HUES6 (cell line): ENCODE measurements around the gene SEMA4D.

ENCODE experiments used
- H3K27ac ChIP-seq: 2 replicates; pipeline ENCODE4 v1.7.0; 2013; ENCODE audit warnings: low read depth, mild to moderate bottlenecking, low read length, inconsistent platforms
- H3K27me3 ChIP-seq: 2 replicates; pipeline ENCODE4 v1.6.1; 2013; ENCODE audit warnings: low read length; ENCODE audit not compliant: control insufficient read depth, insufficient read depth
- H3K36me3 ChIP-seq: 2 replicates; pipeline ENCODE4 v1.6.1; 2013; ENCODE audit warnings: low read length; ENCODE audit not compliant: control insufficient read depth, insufficient read depth
- H3K4me1 ChIP-seq: 2 replicates; pipeline ENCODE4 v1.6.1; 2013; ENCODE audit warnings: low read length; ENCODE audit not compliant: control insufficient read depth, insufficient read depth
- H3K4me3 ChIP-seq: 2 replicates; pipeline ENCODE4 v1.5.1; 2013; ENCODE audit warnings: low read depth, low read length
- H3K9ac ChIP-seq: one replicate; pipeline ENCODE4 v1.6.1; 2013; ENCODE audit warnings: mild to moderate bottlenecking, low read length
- H3K9me3 ChIP-seq: 2 replicates; pipeline ENCODE4 v1.6.1; 2013; ENCODE audit warnings: low read depth, low read length; ENCODE audit not compliant: control insufficient read depth, insufficient read depth

The SEMA4D gene

DNA sequence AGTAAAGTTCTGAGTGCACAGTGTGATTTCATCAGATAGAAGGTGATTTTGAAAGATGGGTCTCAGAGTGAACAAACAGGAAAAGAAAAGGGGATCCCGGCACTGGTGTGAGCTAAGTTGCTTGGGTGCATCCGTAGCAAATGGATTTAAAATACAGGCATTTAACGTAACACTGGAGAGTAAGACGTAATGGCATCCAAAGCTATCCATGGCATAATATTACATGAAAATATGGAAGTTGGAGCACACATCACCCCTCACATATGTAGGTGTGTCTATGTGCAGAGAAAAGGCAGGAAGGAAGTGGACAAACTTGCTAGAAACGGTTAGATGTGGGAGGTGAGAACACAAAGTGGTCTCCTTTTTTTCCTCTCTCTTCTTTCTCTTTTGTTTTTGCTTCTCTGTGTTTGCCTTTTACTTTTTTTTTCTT lies 38.2 kb upstream of the SEMA4D start:
- Histone ChIP-seq H3K27ac (no peak overlapping the region), H3K4me3 (no peak overlapping the region), H3K36me3 (no peaks in the 10 kb centered on the region), H3K9ac (no peak overlapping the region), H3K27me3 (no peaks in the 10 kb centered on the region), H3K4me1 (no peaks in the 10 kb centered on the region), H3K9me3 (peaks cover 4% of the 10 kb centered on the region; the same call in 1 of the 2 replicates)

DNA sequence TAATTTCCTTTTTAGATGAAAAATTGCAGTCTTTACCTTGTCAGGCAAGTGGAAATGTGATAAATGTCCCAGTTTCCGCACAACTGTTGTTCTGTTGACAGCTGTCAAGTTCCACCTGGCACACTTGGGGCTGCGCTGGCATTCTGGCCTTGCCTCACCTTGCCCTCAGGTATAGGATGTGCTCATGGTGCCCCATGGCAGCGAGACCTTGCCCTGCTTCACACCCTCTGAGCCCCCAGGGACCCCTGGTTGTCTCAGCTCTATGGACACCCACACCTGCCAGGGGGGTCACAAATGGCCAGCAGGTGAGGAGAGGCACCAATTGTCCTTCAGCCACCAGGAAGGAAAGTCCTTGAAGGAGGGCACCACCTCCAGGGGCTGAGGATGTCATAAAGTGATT lies 37.5 kb upstream of the SEMA4D start:
- Histone ChIP-seq H3K4me1 (no peaks in the 10 kb centered on the region), H3K27ac (no peak overlapping the region)

DNA sequence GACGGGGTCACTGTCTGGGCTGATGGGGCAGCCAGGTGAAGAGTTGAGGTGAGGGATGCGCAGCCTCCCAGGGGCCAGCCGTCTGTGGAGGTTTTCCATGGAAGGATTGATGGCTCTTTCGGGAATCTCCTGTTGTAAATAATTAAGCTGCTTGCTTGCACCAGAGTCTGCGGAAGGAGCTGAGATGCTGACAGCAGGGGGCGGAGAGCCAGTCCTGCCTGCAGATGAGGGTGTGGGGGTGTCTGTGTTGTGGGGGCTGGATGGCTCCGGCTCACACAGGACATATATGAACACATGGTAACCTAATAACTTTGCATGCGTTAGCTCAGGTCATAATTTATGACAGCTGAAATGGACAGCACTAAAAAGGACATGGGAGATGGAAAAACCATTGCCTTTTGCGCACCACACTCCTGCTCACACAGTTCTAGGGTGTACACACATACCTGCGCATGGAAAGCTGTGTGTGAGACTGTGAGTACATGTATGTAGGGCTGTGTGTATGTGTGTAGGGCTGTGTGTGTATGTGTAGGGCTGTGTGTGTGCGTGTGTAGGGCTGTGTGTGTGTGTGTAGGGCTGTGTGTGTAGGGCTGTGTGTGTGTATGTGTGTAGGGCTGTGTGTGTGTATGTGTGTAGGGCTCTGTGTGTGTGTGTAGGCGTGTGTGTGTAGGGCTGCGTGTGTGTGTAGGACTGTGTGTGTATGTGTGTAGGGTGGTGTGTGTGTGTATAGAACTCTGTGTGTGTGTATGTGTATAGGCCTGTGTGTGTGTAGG lies 36.8 kb upstream of the SEMA4D start:
- Histone ChIP-seq H3K36me3 (no peaks in the 10 kb centered on the region), H3K4me1 (no peaks in the 10 kb centered on the region), H3K27me3 (no peaks in the 10 kb centered on the region), H3K27ac (no peak overlapping the region), H3K9me3 (peaks cover 7% of the 10 kb centered on the region; the same call in 1 of the 2 replicates), H3K9ac (no peak overlapping the region), H3K4me3 (no peak overlapping the region)

More for the DNA sequence above, 37.5 kb upstream of the SEMA4D start:
- peaks cover 7% of the 10 kb centered on the region; the same call in 1 of the 2 replicates for H3K9me3 ChIP-seq
- no peaks in the 10 kb centered on the region for H3K36me3 ChIP-seq
- no peak overlapping the region for H3K4me3 ChIP-seq
- no peak overlapping the region for H3K9ac ChIP-seq
- H3K27me3 ChIP-seq, result no peaks in the 10 kb centered on the region

DNA sequence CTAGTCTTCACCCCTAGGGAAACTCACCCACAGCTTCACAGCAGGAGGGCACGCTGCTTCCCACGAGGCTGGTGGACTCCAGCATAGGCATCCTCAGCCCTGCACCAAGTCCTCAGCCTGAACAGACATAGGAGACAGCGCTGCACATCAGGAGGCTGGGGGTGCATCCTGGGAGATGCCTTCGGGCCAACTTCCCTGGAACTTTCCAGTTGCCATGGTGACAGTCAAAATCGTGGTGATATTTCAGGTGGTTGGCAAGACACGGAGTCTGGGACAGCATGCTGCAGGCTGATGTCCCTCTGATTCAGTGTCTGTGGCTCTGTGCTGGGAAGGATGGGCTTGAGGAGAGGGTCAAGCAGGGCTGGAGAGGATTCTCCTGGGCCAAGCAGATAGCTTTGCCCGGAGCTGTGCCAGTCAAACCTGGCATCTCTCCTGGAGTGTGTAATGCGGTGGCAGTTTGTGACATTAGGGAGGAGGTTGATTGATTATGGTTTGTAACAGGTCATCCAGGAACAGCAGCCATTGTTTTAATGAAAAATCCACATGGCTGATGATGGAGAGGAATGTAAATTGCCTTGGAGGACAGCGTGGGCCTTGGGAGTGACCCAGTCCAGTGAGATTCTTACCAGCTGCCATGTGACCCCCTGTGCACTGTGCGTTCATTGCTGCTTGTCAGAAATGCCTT lies 35.6 kb upstream of the SEMA4D start:
- Histone ChIP-seq H3K4me3 (no peak overlapping the region), H3K9me3 (peaks cover 8% of the 10 kb centered on the region; the same call in 1 of the 2 replicates), H3K9ac (no peak overlapping the region), H3K36me3 (no peaks in the 10 kb centered on the region), H3K27ac (no peak overlapping the region), H3K27me3 (no peaks in the 10 kb centered on the region), H3K4me1 (no peaks in the 10 kb centered on the region)

DNA sequence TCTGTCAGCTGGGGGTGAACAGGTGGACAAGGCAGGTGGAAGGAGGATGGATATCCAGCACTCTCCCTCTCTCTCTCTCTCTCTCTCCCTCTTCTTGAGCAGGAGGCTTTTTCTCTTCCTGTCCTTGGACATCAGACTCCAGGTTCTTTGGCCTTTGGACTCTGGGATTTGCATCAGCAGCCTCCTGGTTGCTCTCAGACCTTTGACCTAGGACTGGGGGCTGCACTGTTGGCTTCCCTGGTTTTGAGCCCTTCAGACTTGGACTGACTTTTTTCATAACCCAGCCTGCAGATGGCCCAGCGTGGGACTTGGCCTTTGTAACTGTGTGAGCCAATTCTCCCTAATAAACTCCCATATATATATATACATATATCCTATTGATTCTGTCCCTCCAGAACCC lies 35.0 kb upstream of the SEMA4D start:
- Histone ChIP-seq H3K27ac (no peak overlapping the region), H3K4me3 (no peak overlapping the region), H3K27me3 (no peaks in the 10 kb centered on the region), H3K36me3 (no peaks in the 10 kb centered on the region), H3K9me3 (peaks cover 15% of the 10 kb centered on the region), H3K4me1 (no peaks in the 10 kb centered on the region), H3K9ac (no peak overlapping the region)

DNA sequence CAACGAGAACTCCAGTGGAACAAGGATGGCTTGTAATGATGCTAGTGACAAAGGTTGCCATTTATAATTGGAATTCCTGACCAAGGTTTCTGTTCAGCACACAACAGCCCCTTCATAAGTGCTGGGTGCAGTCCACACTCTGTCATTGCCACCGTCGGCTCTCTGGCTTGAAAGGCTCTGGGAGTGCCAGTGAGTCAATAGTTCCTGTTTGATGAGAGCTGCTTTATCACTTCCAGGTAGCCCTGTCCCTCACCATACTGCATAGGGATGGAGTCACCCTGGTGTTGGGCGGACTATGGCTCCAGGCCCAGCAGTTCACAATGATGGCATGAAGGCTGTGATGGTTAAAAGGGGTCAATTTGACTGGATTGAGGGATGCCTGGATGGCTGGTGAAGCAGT lies 34.6 kb upstream of the SEMA4D start:
- Histone ChIP-seq H3K4me1 (no peaks in the 10 kb centered on the region), H3K36me3 (no peaks in the 10 kb centered on the region), H3K9ac (no peak overlapping the region), H3K9me3 (peaks cover 15% of the 10 kb centered on the region), H3K27me3 (no peaks in the 10 kb centered on the region), H3K4me3 (no peak overlapping the region), H3K27ac (no peak overlapping the region)

DNA sequence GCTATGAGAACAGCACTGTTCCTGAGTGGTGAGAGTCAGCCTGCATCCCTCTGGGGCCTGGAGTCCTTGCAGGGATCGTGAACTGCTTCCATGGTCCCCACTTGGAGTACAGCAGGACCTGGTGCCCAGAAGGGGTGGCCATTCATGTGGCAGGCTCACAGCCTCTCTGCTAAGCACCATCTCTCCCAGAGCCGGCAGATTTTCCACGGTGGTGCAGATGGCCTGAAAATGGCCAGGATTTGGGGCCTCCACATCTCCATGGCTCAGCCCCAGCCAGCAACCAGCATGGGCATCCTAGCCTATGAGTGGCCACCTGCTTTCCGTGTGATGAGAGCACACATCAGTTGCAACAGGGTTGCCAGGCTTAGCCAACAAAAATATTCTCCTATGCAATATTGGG lies 33.9 kb upstream of the SEMA4D start:
- H3K9ac ChIP-seq, result no peak overlapping the region

DNA sequence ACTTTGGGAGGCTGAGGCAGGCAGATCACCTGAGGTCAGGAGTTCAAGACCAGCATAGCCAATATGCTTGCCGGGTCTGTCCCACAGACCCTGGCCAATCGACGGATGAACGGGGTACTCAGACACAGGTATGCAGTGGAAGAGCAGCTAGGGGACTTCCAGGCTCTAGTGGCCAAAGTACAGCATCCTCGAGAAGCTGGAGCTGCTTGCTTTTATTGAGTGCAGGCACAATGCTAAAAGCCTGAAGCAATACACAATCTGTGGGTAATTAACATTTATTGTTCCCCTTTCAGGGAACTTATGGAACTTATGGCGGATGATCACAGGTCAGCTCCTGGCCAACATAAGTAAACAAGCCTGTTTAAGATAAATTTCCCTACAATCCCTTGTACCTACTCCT lies 32.8 kb upstream of the SEMA4D start:
- no peaks in the 10 kb centered on the region for H3K36me3 ChIP-seq
- no peak overlapping the region for H3K27ac ChIP-seq
- no peak overlapping the region for H3K9ac ChIP-seq
- no peak overlapping the region for H3K4me3 ChIP-seq
- peaks cover 15% of the 10 kb centered on the region for H3K9me3 ChIP-seq
- no peaks in the 10 kb centered on the region for H3K27me3 ChIP-seq
- H3K4me1 ChIP-seq, result no peaks in the 10 kb centered on the region

More for the DNA sequence above, 33.9 kb upstream of the SEMA4D start:
- Histone ChIP-seq H3K36me3 (no peaks in the 10 kb centered on the region), H3K27ac (no peak overlapping the region), H3K27me3 (no peaks in the 10 kb centered on the region), H3K9me3 (peaks cover 15% of the 10 kb centered on the region), H3K4me1 (no peaks in the 10 kb centered on the region), H3K4me3 (no peak overlapping the region)

DNA sequence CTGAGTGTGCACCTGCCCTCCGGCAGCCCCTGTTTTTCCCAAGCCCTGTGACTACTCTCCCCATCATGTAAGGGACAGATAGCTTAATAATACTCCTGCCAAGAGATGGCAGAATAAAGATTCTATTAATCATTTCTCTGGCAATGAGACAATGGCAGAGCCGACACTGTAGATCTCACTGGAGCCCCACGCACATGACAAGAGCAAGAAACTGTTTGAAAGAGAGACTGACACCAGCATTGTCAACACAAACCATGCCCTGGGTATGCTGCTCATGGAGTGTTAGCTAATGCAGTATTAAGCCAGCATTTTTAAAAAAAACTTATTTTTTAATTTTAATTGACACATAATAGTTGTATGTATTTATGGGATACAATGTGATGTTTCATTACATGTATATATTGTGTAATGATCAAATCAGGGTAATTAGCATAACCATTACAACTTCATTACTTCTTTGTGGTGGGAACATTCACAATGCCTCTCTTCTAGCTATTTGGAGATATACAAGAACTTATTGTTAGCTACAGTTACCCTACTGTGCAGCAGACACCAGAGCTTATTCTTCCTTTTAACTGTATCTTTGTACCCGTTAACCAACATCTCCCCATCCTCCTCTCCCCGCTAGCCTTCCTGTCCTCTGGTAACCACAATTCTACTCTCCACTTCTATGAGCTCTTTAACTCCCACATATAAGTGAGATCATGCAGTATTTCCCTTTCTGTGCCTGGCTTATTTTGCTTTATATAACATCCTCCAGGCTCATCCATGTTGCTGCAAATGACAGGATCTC lies 31.5 kb upstream of the SEMA4D start:
- H3K27ac ChIP-seq, result no peak overlapping the region
- H3K9me3 ChIP-seq, result peaks cover 15% of the 10 kb centered on the region
- no peaks in the 10 kb centered on the region for H3K36me3 ChIP-seq
- H3K4me3 ChIP-seq, result no peak overlapping the region
- H3K9ac ChIP-seq, result no peak overlapping the region
- no peaks in the 10 kb centered on the region for H3K27me3 ChIP-seq
- H3K4me1 ChIP-seq, result no peaks in the 10 kb centered on the region

DNA sequence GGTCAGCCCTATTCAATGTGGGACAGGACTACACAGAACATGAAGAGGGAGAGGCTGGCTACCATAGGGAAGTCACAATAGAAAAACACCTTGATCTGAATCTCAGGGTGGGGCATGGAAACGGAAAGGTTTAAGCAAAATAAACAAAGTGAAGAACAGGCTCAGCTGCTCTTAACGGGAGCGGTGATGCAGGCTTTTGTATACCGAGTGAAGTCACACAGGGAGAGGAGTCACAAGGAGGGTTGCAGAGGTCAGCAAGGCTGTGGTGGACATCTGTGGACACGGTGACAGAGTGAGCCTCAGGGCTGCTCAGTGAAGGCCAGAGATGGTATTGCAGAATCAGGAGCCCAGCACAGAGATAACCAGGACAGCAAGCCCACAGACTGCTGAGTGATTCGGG lies 30.6 kb upstream of the SEMA4D start:
- H3K36me3 ChIP-seq, result no peaks in the 10 kb centered on the region
- no peak overlapping the region for H3K9ac ChIP-seq
- H3K27ac ChIP-seq, result no peak overlapping the region
- no peaks in the 10 kb centered on the region for H3K27me3 ChIP-seq
- H3K4me3 ChIP-seq, result no peak overlapping the region
- peaks cover 15% of the 10 kb centered on the region for H3K9me3 ChIP-seq
- H3K4me1 ChIP-seq, result no peaks in the 10 kb centered on the region

DNA sequence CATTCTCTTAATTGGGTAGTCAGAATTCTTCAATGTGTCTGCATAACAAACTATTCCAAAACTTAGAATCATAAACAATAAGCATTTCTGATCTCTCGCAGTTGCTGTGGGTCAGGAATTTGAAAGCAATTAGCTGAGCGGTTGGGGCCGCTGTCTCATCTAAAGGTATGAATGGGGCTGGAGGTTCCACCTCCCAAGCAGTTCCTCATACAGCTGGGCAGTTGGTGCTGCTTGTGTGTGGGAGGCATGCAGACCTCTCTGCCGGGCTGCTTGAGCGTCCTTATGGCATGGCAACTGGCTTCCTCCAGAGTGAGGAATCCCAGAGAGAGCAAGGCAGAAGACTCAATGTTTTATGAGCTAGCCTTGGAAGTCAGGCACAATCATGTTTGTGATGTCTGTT lies 30.2 kb upstream of the SEMA4D start:
- Histone ChIP-seq H3K4me3 (no peak overlapping the region), H3K9me3 (peaks cover 15% of the 10 kb centered on the region), H3K4me1 (no peaks in the 10 kb centered on the region), H3K27ac (no peak overlapping the region), H3K36me3 (no peaks in the 10 kb centered on the region), H3K27me3 (no peaks in the 10 kb centered on the region), H3K9ac (no peak overlapping the region)
